Ovary (tissue), 9 donors: ENCODE data around the gene PCDHGC5. TPM values are rescaled to one million over a fixed set of nuclear protein-coding genes. Genes with fewer than 3 reads are reported as not detected.

ENCODE experiments used
- DNase-seq, 5 donors: peaks; one replicate each; pipeline ENCODE4 v3.0.0-alpha.2; 2019 to 2020
- H3K27ac ChIP-seq, 2 donors: fragments of 200-600 bp; one replicate each; pipeline versions ENCODE4 v1.5.1 to v1.8.0; 2019 to 2022
- H3K27me3 ChIP-seq: fragments of 200-600 bp; one replicate; pipeline ENCODE4 v1.8.0; 2022
- H3K36me3 ChIP-seq: fragments of 200-600 bp; sonication (generic); one replicate; pipeline ENCODE4 v1.5.1; 2019
- H3K4me1 ChIP-seq: one replicate; pipeline ENCODE4 v1.8.1; 2013; ENCODE audit warnings: mild to moderate bottlenecking, moderate library complexity; ENCODE audit not compliant: insufficient read depth
- H3K4me3 ChIP-seq: fragments of 200-600 bp; sonication (generic); one replicate; pipeline ENCODE4 v1.5.1; 2017
- H3K9me3 ChIP-seq, 2 donors: fragments of 200-600 bp in 1 of 2; sonication (generic) in 1 of 2; one replicate each; pipeline versions ENCODE4 v1.5.1 to v1.8.1; 2013 to 2019; ENCODE audit warnings: mild to moderate bottlenecking in 1 of 2, moderate library complexity in 1 of 2
- CTCF ChIP-seq, 3 donors: fragments of 450-650 bp in 2 of 3; fragments of 200-600 bp in 1 of 3; IDR thresholded peaks; one replicate each; pipeline versions ENCODE4 v1.5.1 to v1.8.0; 2016 to 2022; ENCODE audit warnings: antibody characterized with exemption in 3 of 3, mild to moderate bottlenecking in 1 of 3
- EP300 ChIP-seq: sonication (generic); formaldehyde crosslinking; IDR thresholded peaks from one replicate; pipeline ENCODE4 v1.6.1; 2017; ENCODE audit warnings: antibody characterized with exemption
- POLR2A ChIP-seq: fragments of 450-650 bp; IDR thresholded peaks from one replicate; pipeline ENCODE4 v1.6.1; 2017; ENCODE audit warnings: antibody characterized with exemption, mild to moderate bottlenecking, moderate library complexity
- WGBS, 3 donors: extraction: QIAGEN DNeasy Blood & Tissue Kit in 1 of 3; methylation state at CpG; one replicate each; pipeline versions ENCODE4 v1.1.5 to v1.1.7; 2013 to 2017; 5-methylcytosine and 5-hydroxymethylcytosine counted together
- intact Hi-C, 4 donors: fragments of 100-400 bp; cut with DNase I; formaldehyde crosslinking; loops; one replicate each; pipeline versions ENCODE4 v1.11.0 to v1.15.1; 2022 to 2023
- polyA plus RNA-seq, 2 donors: library from polyadenylated mRNA; stranded (reverse); fragments of 200-250 nt in 1 of 2; fragments of 350-450 nt in 1 of 2; fragmentation: Illumina TruSeq in 1 of 2; extraction: RNeasy Lipid Tissue Mini Kit (QIAGEN cat#74804) in 1 of 2; gene quantifications; one replicate each; pipeline ENCODE4 v1.2.3, GENCODE V29; 2013 to 2014
- total RNA-seq, 7 donors: library from RNA; depleted of rRNA in 2 of 7; stranded (reverse); fragments of >200 nt in 2 of 7; fragmentation: NEBNext Ultra II Directional in 3 of 7; extraction: Animal tissue kit (Norgen Biotek cat#: 25700) in 3 of 7; gene quantifications; one replicate each; pipeline versions ENCODE4 v1.1.0 to v1.2.4, GENCODE V29; 2016 to 2023
- donor health status: DM: no; HTN: no; CAD: no; lungs with moderate emphysema.
- donor health status: DM: no; HTN: no; CAD: no.
- donor health status: Bipolar disorder and iron deficiency.
- donor health status: DM: yes; HTN: yes; CAD: no.
- donor health status: DM: no; HTN: no; CAD: no.
- donor health status: DM: yes; HTN: yes; CAD: no.

Gene PCDHGC5
- total and polyA plus RNA-seq, 9 donors, result 0.19 to 3.5 (median 1.8) TPM

DNA sequence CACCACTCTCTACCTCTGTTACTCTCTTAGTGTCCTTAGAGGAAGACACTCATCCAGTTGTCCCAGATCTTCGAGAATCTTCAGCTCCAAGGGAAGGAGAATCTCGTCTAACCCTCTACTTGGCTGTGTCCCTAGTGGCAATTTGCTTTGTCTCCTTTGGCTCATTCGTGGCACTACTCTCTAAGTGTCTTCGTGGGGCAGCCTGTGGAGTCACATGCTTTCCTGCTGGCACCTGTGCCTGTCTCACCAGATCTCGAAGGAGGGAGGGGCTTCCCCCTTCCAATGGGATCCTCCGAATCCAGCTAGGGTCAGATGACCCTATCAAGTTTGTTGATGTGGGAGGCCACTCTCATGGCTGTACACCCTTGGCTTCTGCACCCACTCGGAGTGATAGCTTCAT is 1.8 kb upstream of the PCDHGC5 start:
- intact Hi-C loops, result no loop called here
- no peaks in the 10 kb centered on the region for H3K27me3 ChIP-seq
- DNase-seq, result no peak
- H3K4me3 ChIP-seq, result no peak overlapping the region
- no peaks in the 10 kb centered on the region for H3K36me3 ChIP-seq
- TF ChIP-seq CTCF (IDR thresholded peaks at IDR 0.05) (no peak), POLR2A (no peak), EP300 (no peak)
- no peaks in the 10 kb centered on the region for H3K9me3 ChIP-seq
- H3K4me1 ChIP-seq, result no peaks in the 10 kb centered on the region
- WGBS, 3 donors, result 89 to 92% (median 91%) methylated on average over 7 of the region's 7 CpGs
- no peak overlapping the region for H3K27ac ChIP-seq

DNA sequence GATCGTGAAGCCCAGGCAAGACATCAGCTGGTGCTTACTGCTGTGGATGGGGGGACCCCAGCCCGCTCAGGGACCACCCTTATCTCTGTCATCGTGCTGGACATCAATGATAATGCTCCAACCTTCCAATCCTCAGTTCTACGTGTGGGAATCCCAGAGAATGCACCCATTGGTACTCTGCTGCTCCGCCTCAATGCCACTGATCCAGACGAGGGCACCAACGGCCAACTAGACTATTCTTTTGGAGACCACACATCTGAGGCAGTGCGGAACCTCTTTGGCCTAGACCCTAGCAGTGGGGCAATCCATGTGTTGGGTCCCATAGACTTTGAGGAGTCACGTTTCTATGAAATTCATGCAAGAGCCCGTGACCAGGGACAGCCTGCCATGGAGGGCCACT is 960 bp downstream of the PCDHGC5 start:
- WGBS, 3 donors, result 90 to 95% (median 91%) methylated on average over 10 of the region's 10 CpGs
- Histone ChIP-seq H3K4me3 (no peak overlapping the region), H3K27me3 (no peaks in the 10 kb centered on the region), H3K36me3 (no peaks in the 10 kb centered on the region), H3K4me1 (peaks cover 3% of the 10 kb centered on the region), H3K27ac (no peak overlapping the region), H3K9me3 (no peaks in the 10 kb centered on the region)
- no peak for DNase-seq
- intact Hi-C loops, result no loop called here
- TF ChIP-seq POLR2A (no peak), CTCF (IDR thresholded peaks at IDR 0.05) (no peak), EP300 (no peak)

- Histone ChIP-seq H3K27ac (no peak overlapping the region), H3K9me3 (no peaks in the 10 kb centered on the region), H3K4me3 (no peak overlapping the region), H3K4me1 (peaks cover 4% of the 10 kb centered on the region), H3K36me3 (no peaks in the 10 kb centered on the region), H3K27me3 (no peaks in the 10 kb centered on the region)
- intact Hi-C loops, result no loop called here
- WGBS, 3 donors, result 89 to 96% (median 95%) methylated on average over 10 of the region's 10 CpGs
- peak in 1 of 5 donors; percentile 6 for DNase-seq
- no peak for TF ChIP-seq CTCF (IDR thresholded peaks at IDR 0.05)
- TF ChIP-seq EP300, result no peak
- TF ChIP-seq POLR2A, result no peak
Observed at GRCh38 chr5:141490271-141490670, 1.4 kb downstream of the PCDHGC5 start.

DNA sequence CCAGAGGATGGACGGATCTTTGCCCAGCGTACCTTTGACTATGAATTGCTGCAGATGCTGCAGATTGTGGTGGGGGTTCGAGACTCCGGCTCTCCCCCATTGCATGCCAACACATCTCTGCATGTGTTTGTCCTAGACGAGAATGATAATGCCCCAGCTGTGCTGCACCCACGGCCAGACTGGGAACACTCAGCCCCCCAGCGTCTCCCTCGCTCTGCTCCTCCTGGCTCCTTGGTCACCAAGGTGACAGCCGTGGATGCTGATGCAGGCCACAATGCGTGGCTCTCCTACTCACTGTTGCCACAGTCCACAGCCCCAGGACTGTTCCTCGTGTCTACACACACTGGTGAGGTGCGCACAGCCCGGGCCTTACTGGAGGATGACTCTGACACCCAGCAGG is 1.9 kb downstream of the PCDHGC5 start:
- intact Hi-C loops, result no loop called here
- Histone ChIP-seq H3K27ac (no peak overlapping the region), H3K4me1 (peaks cover 4% of the 10 kb centered on the region), H3K36me3 (no peaks in the 10 kb centered on the region), H3K4me3 (no peak overlapping the region), H3K27me3 (no peaks in the 10 kb centered on the region), H3K9me3 (no peaks in the 10 kb centered on the region)
- no peak for DNase-seq
- TF ChIP-seq CTCF (IDR thresholded peaks at IDR 0.05) (no peak), POLR2A (no peak), EP300 (no peak)
- WGBS, 3 donors, result 88 to 94% (median 89%) methylated on average over 13 of the region's 13 CpGs
